Fibroblast of lung (primary cell): Measurements from ENCODE around the gene ZNF664. TPM values are rescaled to one million over a fixed set of nuclear protein-coding genes. Genes with fewer than 3 reads are reported as not detected.
"Not testable (repeated sequence)": the region's sequence is repeated elsewhere in the genome, so short reads cannot be mapped to it uniquely, and the experiment has no call there.

Experiments used
- DNase-seq, 2 donors: peaks; one replicate each; pipeline versions ENCODE4 v3.0.0 to v3.0.0-alpha.2; 2010; ENCODE audit warnings: low read depth in 2 of 2
- H2AFZ ChIP-seq: 2 replicates; pipeline ENCODE4 v1.5.1; 2012; ENCODE audit warnings: low read length, control low read depth, inconsistent platforms
- H3K27ac ChIP-seq: 2 replicates; pipeline ENCODE4 v1.5.1; 2011; ENCODE audit warnings: low read length, control low read depth; ENCODE audit not compliant: insufficient read depth
- H3K27me3 ChIP-seq: 2 replicates; pipeline ENCODE4 v1.5.1; 2011; ENCODE audit warnings: mild to moderate bottlenecking, low read length; ENCODE audit not compliant: control insufficient read depth, insufficient read depth
- H3K36me3 ChIP-seq: 2 replicates; pipeline ENCODE4 v1.5.1; 2011; ENCODE audit warnings: low read length; ENCODE audit not compliant: control insufficient read depth, insufficient read depth
- H3K4me1 ChIP-seq: 2 replicates; pipeline ENCODE4 v1.5.1; 2011; ENCODE audit warnings: low read length; ENCODE audit not compliant: control insufficient read depth, insufficient read depth; ENCODE audit errors: extremely low read depth
- H3K4me2 ChIP-seq: 2 replicates; pipeline ENCODE4 v1.5.1; 2011; ENCODE audit warnings: low read length, control low read depth; ENCODE audit not compliant: insufficient read depth; ENCODE audit errors: extremely low read depth
- H3K4me3 ChIP-seq, 4 experiments: fragments of 200-600 bp in 1 of 4; sonication (generic) in 1 of 4; replicated peaks in 1 of 4; 2 replicates each; pipeline ENCODE4 v1.5.1; 2011 to 2016; ENCODE audit warnings: low read length in 4 of 4, low read depth in 3 of 4, mild to moderate bottlenecking in 3 of 4, control low read depth in 2 of 4, inconsistent platforms in 1 of 4, mixed read lengths in 1 of 4; ENCODE audit not compliant: insufficient read depth in 1 of 4; ENCODE audit errors: control extremely low read depth in 1 of 4
- H3K79me2 ChIP-seq: 2 replicates; pipeline ENCODE4 v1.5.1; 2012; ENCODE audit warnings: mild to moderate bottlenecking, low read length, inconsistent platforms; ENCODE audit not compliant: control insufficient read depth, insufficient read depth
- H3K9ac ChIP-seq: 2 replicates; pipeline ENCODE4 v1.5.1; 2011; ENCODE audit warnings: mild to moderate bottlenecking, low read length, control low read depth; ENCODE audit not compliant: insufficient read depth
- H3K9me3 ChIP-seq: 2 replicates; pipeline ENCODE4 v1.5.1; 2012; ENCODE audit warnings: low read depth, low read length; ENCODE audit not compliant: control insufficient read depth, insufficient read depth
- H4K20me1 ChIP-seq: 2 replicates; pipeline ENCODE4 v1.5.1; 2011; ENCODE audit warnings: low read length; ENCODE audit not compliant: control insufficient read depth, insufficient read depth; ENCODE audit errors: extremely low read depth
- EZH2 ChIP-seq: IDR thresholded peaks from 2 replicates; pipeline ENCODE4 v1.5.1; 2012; ENCODE audit warnings: low read length, control low read depth, mild to moderate bottlenecking; ENCODE audit errors: missing control alignments
- polyA plus RNA-seq, 2 donors: library from polyadenylated mRNA; depleted of rRNA in 1 of 2; stranded (reverse) in 1 of 2; unstranded in 1 of 2; fragments of >200 nt; gene quantifications; 2 replicates each; pipeline ENCODE4 v1.2.1, GENCODE V29; 2011 to 2012; ENCODE audit warnings: missing spikeins in 1 of 2
- total RNA-seq: library from RNA; depleted of rRNA; stranded (reverse); fragments of >200 nt; gene quantifications from 2 replicates; pipeline ENCODE4 v1.2.1, GENCODE V29; 2014
- TF ChIP-seq, protein P1 (sequence below), 2 donors: IDR thresholded peaks in 1 of 2; conservative IDR thresholded peaks in 1 of 2; 1 replicate in 1 of 2; 2 replicates in 1 of 2; pipeline ENCODE4 v1.5.1; 2011 to 2012; ENCODE audit warnings: low read length in 2 of 2, control low read depth in 1 of 2, inconsistent platforms in 1 of 2, low read depth in 1 of 2, mild to moderate bottlenecking in 1 of 2

Gene ZNF664
- total and polyA plus RNA-seq, 2 donors (not counting 1 experiment from before 2014, with no cell fraction given): 43.9 to 55.1 TPM

DNA sequence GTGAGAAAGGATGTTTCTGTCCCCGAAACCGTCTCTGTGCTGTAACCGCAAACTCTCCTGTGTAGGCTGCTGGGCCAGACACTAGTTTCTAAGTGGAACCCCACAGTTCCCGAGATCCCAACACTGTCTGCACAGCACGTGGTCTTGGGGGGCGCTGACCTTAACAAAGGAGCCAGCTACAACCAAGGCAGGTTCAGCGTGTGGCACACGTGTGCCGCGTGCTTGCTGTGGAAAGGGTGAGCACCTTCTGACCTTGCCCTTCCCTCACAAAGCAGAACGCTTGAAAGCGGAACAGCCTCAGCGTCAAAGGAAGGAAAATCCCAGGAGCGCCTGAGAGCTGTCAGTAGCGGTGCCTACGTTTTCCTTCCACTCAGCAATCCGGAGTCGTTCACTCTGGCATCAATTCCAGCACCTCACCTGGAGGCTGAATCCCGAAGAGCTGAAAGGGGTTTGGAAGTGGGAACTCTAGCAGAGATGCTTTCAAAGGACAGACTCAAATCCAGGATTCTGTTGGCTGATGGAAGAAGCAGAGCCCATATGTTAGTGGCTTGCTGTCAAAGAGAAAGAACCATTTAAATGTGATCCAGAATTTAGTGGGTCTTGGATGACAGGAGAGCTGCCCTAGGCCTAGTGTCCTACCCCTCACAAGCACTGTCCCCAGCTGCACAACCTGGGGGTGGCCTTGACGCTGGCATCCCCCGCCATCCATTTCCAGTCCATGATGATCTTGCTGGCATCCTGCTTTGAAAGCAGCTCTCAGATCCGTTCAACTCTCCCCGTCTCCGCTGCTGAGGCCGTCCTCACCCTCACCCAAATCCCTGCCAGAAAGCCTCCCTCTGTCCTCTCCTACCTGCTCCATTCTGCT lies 27.5 kb upstream of the ZNF664 start:
- no peak for TF ChIP-seq EZH2
- TF ChIP-seq, protein P1, sequence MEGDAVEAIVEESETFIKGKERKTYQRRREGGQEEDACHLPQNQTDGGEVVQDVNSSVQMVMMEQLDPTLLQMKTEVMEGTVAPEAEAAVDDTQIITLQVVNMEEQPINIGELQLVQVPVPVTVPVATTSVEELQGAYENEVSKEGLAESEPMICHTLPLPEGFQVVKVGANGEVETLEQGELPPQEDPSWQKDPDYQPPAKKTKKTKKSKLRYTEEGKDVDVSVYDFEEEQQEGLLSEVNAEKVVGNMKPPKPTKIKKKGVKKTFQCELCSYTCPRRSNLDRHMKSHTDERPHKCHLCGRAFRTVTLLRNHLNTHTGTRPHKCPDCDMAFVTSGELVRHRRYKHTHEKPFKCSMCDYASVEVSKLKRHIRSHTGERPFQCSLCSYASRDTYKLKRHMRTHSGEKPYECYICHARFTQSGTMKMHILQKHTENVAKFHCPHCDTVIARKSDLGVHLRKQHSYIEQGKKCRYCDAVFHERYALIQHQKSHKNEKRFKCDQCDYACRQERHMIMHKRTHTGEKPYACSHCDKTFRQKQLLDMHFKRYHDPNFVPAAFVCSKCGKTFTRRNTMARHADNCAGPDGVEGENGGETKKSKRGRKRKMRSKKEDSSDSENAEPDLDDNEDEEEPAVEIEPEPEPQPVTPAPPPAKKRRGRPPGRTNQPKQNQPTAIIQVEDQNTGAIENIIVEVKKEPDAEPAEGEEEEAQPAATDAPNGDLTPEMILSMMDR (conservative IDR thresholded peaks at IDR 0.05 in 1 of 2, IDR thresholded peaks at IDR 0.05 in 1 of 2; ENCODE audit: low read depth in 1 of 2, low read length in 2 of 2): no peak
- H3K4me1 ChIP-seq: no peaks in the 10 kb centered on the region
- H3K36me3 ChIP-seq: no peaks in the 10 kb centered on the region
- H3K27me3 ChIP-seq: no peaks in the 10 kb centered on the region
- H3K9me3 ChIP-seq: no peaks in the 10 kb centered on the region
- no peak overlapping the region for H3K9ac ChIP-seq
- H3K4me2 ChIP-seq: no peak overlapping the region
- H3K4me3 ChIP-seq: no peak overlapping the region
- H4K20me1 ChIP-seq: no peaks in the 10 kb centered on the region
- no peak for DNase-seq
- no peaks in the 10 kb centered on the region for H3K79me2 ChIP-seq
- no peak overlapping the region for H2AFZ ChIP-seq
- H3K27ac ChIP-seq: no peak overlapping the region

DNA sequence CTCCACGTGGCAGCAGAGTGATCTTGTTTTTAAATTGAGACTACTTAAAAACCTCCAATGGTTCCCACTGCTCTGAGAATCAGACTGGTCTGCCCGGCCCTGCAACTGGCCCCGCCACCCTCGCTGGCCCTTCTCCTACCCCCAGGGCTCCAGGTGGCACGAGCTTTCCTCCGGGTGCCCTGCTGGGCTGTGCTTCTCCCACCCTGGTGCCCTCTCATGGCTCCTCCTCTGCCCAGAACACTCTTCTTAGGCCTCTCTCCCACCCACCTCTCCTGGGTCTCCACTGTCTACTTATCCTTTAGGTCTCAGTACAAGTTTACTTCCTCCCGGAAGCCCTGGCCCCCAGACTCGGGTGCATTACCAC lies 26.9 kb upstream of the ZNF664 start:
- H3K27ac ChIP-seq: no peak overlapping the region
- TF ChIP-seq EZH2: no peak
- TF ChIP-seq, protein P1 (conservative IDR thresholded peaks at IDR 0.05 in 1 of 2, IDR thresholded peaks at IDR 0.05 in 1 of 2; ENCODE audit: low read depth in 1 of 2, low read length in 2 of 2): no peak
- H3K4me1 ChIP-seq: no peaks in the 10 kb centered on the region
- no peak for DNase-seq
- H3K9me3 ChIP-seq: no peaks in the 10 kb centered on the region
- no peaks in the 10 kb centered on the region for H4K20me1 ChIP-seq
- H3K27me3 ChIP-seq: no peaks in the 10 kb centered on the region
- H3K79me2 ChIP-seq: no peaks in the 10 kb centered on the region
- H3K9ac ChIP-seq: no peak overlapping the region
- H3K36me3 ChIP-seq: no peaks in the 10 kb centered on the region
- H3K4me2 ChIP-seq: no peak overlapping the region
- no peak overlapping the region for H3K4me3 ChIP-seq
- H2AFZ ChIP-seq: no peak overlapping the region

DNA sequence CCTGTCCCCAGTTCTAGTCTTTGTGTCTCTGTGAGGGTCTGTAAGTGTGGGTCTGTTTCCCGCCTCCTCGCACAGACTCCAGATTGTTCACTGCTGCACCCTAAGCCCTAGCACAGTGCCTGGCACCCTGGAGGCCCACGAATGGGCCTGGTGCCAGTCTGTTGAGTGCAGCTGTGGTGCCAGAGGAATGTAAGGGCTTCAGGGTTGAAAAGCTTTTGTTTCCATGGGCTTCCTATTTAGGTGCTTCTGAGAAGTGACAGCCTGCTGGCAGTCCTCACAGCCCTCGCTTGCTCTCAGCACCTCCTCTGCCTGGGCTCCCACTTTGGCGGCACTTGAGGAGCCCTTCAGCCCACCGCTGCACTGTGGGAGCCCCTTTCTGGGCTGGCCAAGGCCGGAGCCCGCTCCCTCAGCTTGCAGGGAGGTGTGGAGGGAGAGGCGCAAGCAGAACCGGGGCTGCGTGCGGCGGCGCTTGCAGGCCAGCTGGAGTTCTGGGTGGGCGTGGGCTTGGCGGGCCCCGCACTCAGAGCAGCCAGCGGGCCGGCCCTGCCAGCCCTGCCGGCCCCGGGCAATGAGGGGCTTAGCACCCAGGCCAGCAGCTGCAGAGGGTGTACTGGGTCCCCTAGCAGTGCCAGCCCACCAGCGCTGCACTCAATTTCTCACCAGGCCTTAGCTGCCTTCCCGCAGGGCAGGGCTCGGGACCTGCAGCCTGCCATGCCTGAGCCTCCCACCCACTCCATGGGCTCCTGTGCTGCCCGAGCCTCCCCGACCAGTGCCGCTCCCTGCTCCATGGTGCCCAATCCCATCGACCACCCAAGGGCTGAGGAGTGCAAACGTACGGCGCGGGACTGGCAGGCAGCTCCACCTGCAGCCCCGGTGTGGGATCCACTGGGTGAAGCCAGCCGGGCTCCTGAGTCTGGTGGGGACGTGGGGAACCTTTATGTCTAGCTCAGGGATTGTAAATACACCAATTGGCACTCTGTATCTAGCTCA lies 26.2 kb upstream of the ZNF664 start:
- H3K4me3 ChIP-seq, H3K27me3 ChIP-seq, H3K4me1 ChIP-seq, H3K79me2 ChIP-seq, H3K27ac ChIP-seq, H4K20me1 ChIP-seq, H3K4me2 ChIP-seq, DNase-seq, H3K9ac ChIP-seq, H3K36me3 ChIP-seq, H3K9me3 ChIP-seq, H2AFZ ChIP-seq: not testable (repeated sequence)

DNA sequence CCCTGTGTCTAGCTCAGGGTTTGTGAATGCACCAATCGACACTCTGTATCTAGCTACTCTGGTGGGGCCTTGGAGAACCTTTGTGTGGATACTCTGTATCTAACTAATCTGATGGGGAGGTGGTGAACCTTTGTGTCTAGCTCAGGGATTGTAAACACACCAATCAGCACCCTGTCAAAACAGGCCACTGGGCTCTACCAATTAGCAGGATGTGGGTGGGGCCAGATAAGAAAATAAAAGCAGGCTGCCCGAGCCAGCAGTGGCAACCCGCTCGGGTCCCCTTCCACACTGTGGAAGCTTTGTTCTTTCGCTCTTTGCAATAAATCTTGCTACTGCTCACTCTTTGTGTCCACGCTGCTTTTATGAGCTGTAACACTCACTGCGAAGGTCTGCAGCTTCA lies 25.5 kb upstream of the ZNF664 start:
- not testable (repeated sequence) for H3K4me2 ChIP-seq, H3K79me2 ChIP-seq, H3K9me3 ChIP-seq, H3K36me3 ChIP-seq, H3K27ac ChIP-seq, H3K9ac ChIP-seq, H3K4me1 ChIP-seq, H3K4me3 ChIP-seq, H4K20me1 ChIP-seq, DNase-seq, H3K27me3 ChIP-seq, H2AFZ ChIP-seq
